RWPE2 (cell line): ENCODE measurements around the gene SIGLEC7.

Experiments used
- ATAC-seq: fragments of 200-7000 bp; cut with Tn5 transposase; 3 replicates; pipeline ENCODE4 v1.9.1; 2021; ENCODE audit warnings: low read depth
- DNase-seq: peaks from one replicate; pipeline ENCODE4 v3.0.0-alpha.2; 2020; ENCODE audit warnings: low spot score
- H3K27ac ChIP-seq: fragments of 450-650 bp; 2 replicates; pipeline ENCODE4 v1.5.1; 2017; ENCODE audit warnings: mild to moderate bottlenecking; ENCODE audit not compliant: poor library complexity, severe bottlenecking
- H3K27me3 ChIP-seq: fragments of 250-450 bp; sonication (Bioruptor Pico); 2 replicates; pipeline ENCODE4 v1.5.1; 2021; ENCODE audit warnings: mild to moderate bottlenecking, moderate library complexity; ENCODE audit not compliant: insufficient read depth, poor library complexity, severe bottlenecking
- H3K36me3 ChIP-seq: fragments of 250-450 bp; sonication (Bioruptor Pico); 2 replicates; pipeline ENCODE4 v1.5.1; 2020; ENCODE audit warnings: low read depth, mild to moderate bottlenecking, moderate library complexity
- H3K4me1 ChIP-seq: fragments of 250-450 bp; sonication (Bioruptor Pico); 2 replicates; pipeline ENCODE4 v1.5.1; 2021; ENCODE audit warnings: mild to moderate bottlenecking, moderate library complexity; ENCODE audit not compliant: insufficient read depth, poor library complexity, severe bottlenecking
- H3K4me3 ChIP-seq: fragments of 250-450 bp; sonication (Bioruptor Pico); 2 replicates; pipeline ENCODE4 v1.5.1; 2021; ENCODE audit warnings: mild to moderate bottlenecking, moderate library complexity; ENCODE audit not compliant: severe bottlenecking
- H3K9me3 ChIP-seq: fragments of 250-450 bp; sonication (Bioruptor Pico); 2 replicates; pipeline ENCODE4 v1.5.1; 2021; ENCODE audit warnings: mild to moderate bottlenecking, moderate library complexity; ENCODE audit not compliant: severe bottlenecking
- CTCF ChIP-seq: fragments of 450-650 bp; IDR thresholded peaks from one replicate; pipeline ENCODE4 v1.5.1; 2017; ENCODE audit warnings: mild to moderate bottlenecking, moderate library complexity; ENCODE audit not compliant: poor library complexity, severe bottlenecking

SIGLEC7 gene

GRCh38 chr19:51142119-51142518 is at the start of gene SIGLEC7:
Gene SIGLEC7 (plus strand): TSS chr19:51142301. CDS start chr19:51142370, 69 bp downstream.
- Histone ChIP-seq H3K9me3 (no peaks in the 10 kb centered on the region), H3K36me3 (no peaks in the 10 kb centered on the region), H3K27ac (no peak within 1 kb of the TSS), H3K27me3 (peaks cover 28% of the 10 kb centered on the region), H3K4me1 (no peaks in the 10 kb centered on the region), H3K4me3 (no peak within 1 kb of the TSS)
- ATAC-seq (no peak), DNase-seq (no peak)
- no peak for TF ChIP-seq CTCF

GRCh38 chr19:51093101-51093500 is 49.0 kb upstream of the SIGLEC7 start:
- no peak overlapping the region for H3K27ac ChIP-seq
- DNase-seq: no peak
- no peaks in the 10 kb centered on the region for H3K9me3 ChIP-seq
- ATAC-seq: no peak
- H3K27me3 ChIP-seq: no peaks in the 10 kb centered on the region
- no peaks in the 10 kb centered on the region; the same call in 1 of the 2 replicates for H3K36me3 ChIP-seq
- no peak for TF ChIP-seq CTCF
- no peak overlapping the region for H3K4me3 ChIP-seq
- peaks cover 7% of the 10 kb centered on the region for H3K4me1 ChIP-seq

- no peak for ATAC-seq
- no peak for DNase-seq
- Histone ChIP-seq H3K4me3 (no peak overlapping the region), H3K36me3 (no peaks in the 10 kb centered on the region; the same call in 1 of the 2 replicates), H3K27ac (no peak overlapping the region), H3K27me3 (no peaks in the 10 kb centered on the region), H3K9me3 (no peaks in the 10 kb centered on the region), H3K4me1 (peaks cover 7% of the 10 kb centered on the region)
- TF ChIP-seq CTCF: no peak
Observed at GRCh38 chr19:51093510-51094345, 48.4 kb upstream of the SIGLEC7 start.

GRCh38 chr19:51094696-51095279 is 47.3 kb upstream of the SIGLEC7 start:
- H3K27me3 ChIP-seq: no peaks in the 10 kb centered on the region
- no peaks in the 10 kb centered on the region for H3K9me3 ChIP-seq
- H3K4me1 ChIP-seq: peaks cover 7% of the 10 kb centered on the region
- H3K36me3 ChIP-seq: no peaks in the 10 kb centered on the region; the same call in 1 of the 2 replicates
- no peak overlapping the region for H3K27ac ChIP-seq
- ATAC-seq: no peak
- TF ChIP-seq CTCF: peak; percentile 67
- no peak for DNase-seq
- no peak overlapping the region for H3K4me3 ChIP-seq
